Measurements from ENCODE around the gene CDX2. TPM values are rescaled to one million over a fixed set of nuclear protein-coding genes. Genes with fewer than 3 reads are reported as not detected.
"Not testable (repeated sequence)": the region's sequence is repeated elsewhere in the genome, so short reads cannot be mapped to it uniquely, and the experiment has no call there.

Gene CDX2
- total RNA-seq, 1 donor from 2014 or later, result not detected

- ATAC-seq, result no peak
- no peak for DNase-seq (ENCODE audit: missing footprints)
- intact Hi-C loops (cut with DNase I), result no loop called here
These were observed 1.3 kb downstream of the CDX2 start for GRCh38 chr13:27967736-27968315.

GRCh38 chr13:27967203-27967735 lies 1.8 kb downstream of the CDX2 start:
- ATAC-seq, result no peak
- intact Hi-C loops (cut with DNase I), result no loop called here
- no peak for DNase-seq (ENCODE audit: missing footprints)

- ATAC-seq, result no peak
- intact Hi-C loops (cut with DNase I), result no loop called here
These were observed 2.4 kb downstream of the CDX2 start for GRCh38 chr13:27966641-27967202.

GRCh38 chr13:27965740-27966640 lies 3.1 kb downstream of the CDX2 start:
- intact Hi-C loops (cut with DNase I), result no loop called here
- no peak for DNase-seq (ENCODE audit: missing footprints)
- no peak for ATAC-seq

More at GRCh38 chr13:27966641-27967202, 2.4 kb downstream of the CDX2 start:
- no peak for DNase-seq (ENCODE audit: missing footprints)

- DNase-seq (ENCODE audit: missing footprints) (no peak), ATAC-seq (no peak)
- intact Hi-C loops (cut with DNase I), result no loop called here
These were observed 3.8 kb downstream of the CDX2 start for GRCh38 chr13:27965343-27965739.

- DNase-seq (ENCODE audit: missing footprints) (no peak), ATAC-seq (no peak)
- intact Hi-C loops (cut with DNase I), result no loop called here
These were observed 4.3 kb downstream of the CDX2 start for GRCh38 chr13:27964741-27965323.

- DNase-seq (ENCODE audit: missing footprints); intact Hi-C loops (cut with DNase I); ATAC-seq: not testable (repeated sequence)
These were observed 4.9 kb downstream of the CDX2 start for GRCh38 chr13:27964206-27964605.

GRCh38 chr13:27963491-27963890 lies 5.6 kb downstream of the CDX2 start:
- no peak for ATAC-seq
- DNase-seq (ENCODE audit: missing footprints), result no peak
- intact Hi-C loops (cut with DNase I), result no loop called here

- DNase-seq (ENCODE audit: missing footprints) (no peak), ATAC-seq (no peak)
- intact Hi-C loops (cut with DNase I), result no loop called here
These were observed 6.1 kb downstream of the CDX2 start for GRCh38 chr13:27962982-27963381.

- no peak for DNase-seq (ENCODE audit: missing footprints)
- ATAC-seq, result no peak
These were observed 6.8 kb downstream of the CDX2 start for GRCh38 chr13:27962128-27962841.

GRCh38 chr13:27961227-27962085 lies 7.7 kb downstream of the CDX2 start:
- intact Hi-C loops (cut with DNase I), result no loop called here
- ATAC-seq, result no peak
- DNase-seq (ENCODE audit: missing footprints), result no peak

More at GRCh38 chr13:27962128-27962841, 6.8 kb downstream of the CDX2 start:
- intact Hi-C loops (cut with DNase I), result no loop called here

- intact Hi-C loops (cut with DNase I), result no loop called here
- ATAC-seq (peak; percentile 70), DNase-seq (ENCODE audit: missing footprints) (no peak)
These were observed 8.5 kb downstream of the CDX2 start for GRCh38 chr13:27960362-27961226.

- intact Hi-C loops (cut with DNase I), result loop anchor here (10.0 kb wide), 1 partner anchor 135 kb away; no protein-coding TSS in a partner anchor
- DNase-seq (ENCODE audit: missing footprints), result no peak
- ATAC-seq, result no peak
These were observed 9.1 kb downstream of the CDX2 start for GRCh38 chr13:27959976-27960361.

- DNase-seq (ENCODE audit: missing footprints) (no peak), ATAC-seq (no peak)
- intact Hi-C loops (cut with DNase I), result loop anchor here (10.0 kb wide), 1 partner anchor 132 kb away; no protein-coding TSS in a partner anchor
These were observed 12.4 kb downstream of the CDX2 start for GRCh38 chr13:27956576-27957300.

GRCh38 chr13:27955014-27955591 lies 14.0 kb downstream of the CDX2 start:
- ATAC-seq (no peak), DNase-seq (ENCODE audit: missing footprints) (no peak)
- intact Hi-C loops (cut with DNase I), result loop anchor here (10.0 kb wide), 1 partner anchor 130 kb away; no protein-coding TSS in a partner anchor

GRCh38 chr13:27954406-27954851 lies 14.7 kb downstream of the CDX2 start:
- DNase-seq (ENCODE audit: missing footprints), result no peak
- intact Hi-C loops (cut with DNase I), result loop anchor here (10.0 kb wide), 1 partner anchor 130 kb away; no protein-coding TSS in a partner anchor
- ATAC-seq, result peak; percentile 61

Measured in Right ventricle myocardium inferior (tissue), 1 donor.